ENCODE data around the gene FTO. TPM values are rescaled to one million over a fixed set of nuclear protein-coding genes. Genes with fewer than 3 reads are reported as not detected.

FTO gene
- total RNA-seq, 1 experiment from 2014 or later: 57.4 TPM

- Mint-ChIP-seq H3K36me3 (no peaks in the 10 kb centered on the region), H3K27me3 (ENCODE audit: low read depth) (no peaks in the 10 kb centered on the region), H3K27ac (no peak overlapping the region), H3K4me3 (no peak overlapping the region), H3K4me1 (peaks cover 10% of the 10 kb centered on the region), H3K9me3 (no peaks in the 10 kb centered on the region)
- DNase-seq (ENCODE audit: low spot score) (no peak), ATAC-seq (no peak)
- ChIA-PET CTCF (no interaction called here), POLR2A (interaction anchor here (0.6 kb wide), 1 partner anchor 35 kb away, joined by 6 read pairs; no protein-coding TSS in a partner anchor)
- TF ChIP-seq CDX4 (CRISPR knock-in tag; IDR thresholded peaks at IDR 0.05; ENCODE audit: borderline replicate concordance): no peak
- no peak for TF ChIP-seq GTF2I (CRISPR knock-in tag; conservative IDR thresholded peaks at IDR 0.05)
- TF ChIP-seq JAZF1 (CRISPR knock-in tag; IDR thresholded peaks at IDR 0.05): no peak
These were observed 39.1 kb upstream of the FTO start for GRCh38 chr16:53664724-53665345.

DNA sequence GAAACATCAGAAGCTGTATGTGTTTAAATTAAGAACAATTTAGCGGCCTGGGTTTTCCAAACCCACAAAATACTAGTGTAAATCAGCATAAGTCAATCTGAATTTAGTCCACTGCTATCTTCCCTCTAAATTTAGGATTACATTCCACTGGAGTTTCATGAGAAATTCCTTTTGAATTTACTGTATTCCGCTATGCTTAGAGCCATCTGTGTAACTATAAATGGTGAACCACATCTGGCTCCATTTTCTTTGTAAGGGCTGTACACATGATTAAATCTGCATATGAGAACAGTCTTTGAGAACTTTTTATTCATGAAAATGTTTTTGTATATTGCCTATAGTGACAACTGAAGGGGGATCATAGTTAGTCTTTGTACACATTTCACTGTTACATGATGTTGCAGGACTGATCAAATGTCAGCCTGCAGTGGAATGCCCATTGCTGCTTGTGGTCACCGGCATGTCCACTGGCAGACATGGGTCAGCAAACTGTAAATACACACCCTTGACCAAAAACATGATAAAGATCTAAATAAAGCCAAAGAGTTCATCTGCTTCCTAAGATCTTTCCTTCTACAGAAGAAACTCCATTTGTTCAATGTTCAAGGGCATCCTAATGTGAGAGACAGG lies 37.1 kb upstream of the FTO start:
- DNase-seq (ENCODE audit: low spot score) (no peak), ATAC-seq (no peak)
- Mint-ChIP-seq H3K36me3 (no peaks in the 10 kb centered on the region), H3K27me3 (ENCODE audit: low read depth) (no peaks in the 10 kb centered on the region), H3K27ac (no peak overlapping the region), H3K9me3 (no peaks in the 10 kb centered on the region), H3K4me3 (no peak overlapping the region), H3K4me1 (peaks cover 7% of the 10 kb centered on the region)
- POLR2A ChIA-PET: no interaction called here
- no peak for TF ChIP-seq GRHL2 (CRISPR knock-in tag; IDR thresholded peaks at IDR 0.05; ENCODE audit: insufficient replicate concordance, severe bottlenecking)
- TF ChIP-seq, protein P1, sequence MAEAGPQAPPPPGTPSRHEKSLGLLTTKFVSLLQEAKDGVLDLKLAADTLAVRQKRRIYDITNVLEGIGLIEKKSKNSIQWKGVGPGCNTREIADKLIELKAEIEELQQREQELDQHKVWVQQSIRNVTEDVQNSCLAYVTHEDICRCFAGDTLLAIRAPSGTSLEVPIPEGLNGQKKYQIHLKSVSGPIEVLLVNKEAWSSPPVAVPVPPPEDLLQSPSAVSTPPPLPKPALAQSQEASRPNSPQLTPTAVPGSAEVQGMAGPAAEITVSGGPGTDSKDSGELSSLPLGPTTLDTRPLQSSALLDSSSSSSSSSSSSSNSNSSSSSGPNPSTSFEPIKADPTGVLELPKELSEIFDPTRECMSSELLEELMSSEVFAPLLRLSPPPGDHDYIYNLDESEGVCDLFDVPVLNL (CRISPR knock-in tag; IDR thresholded peaks at IDR 0.05; ENCODE audit: borderline replicate concordance, low read depth): no peak
- TF ChIP-seq, protein P2, sequence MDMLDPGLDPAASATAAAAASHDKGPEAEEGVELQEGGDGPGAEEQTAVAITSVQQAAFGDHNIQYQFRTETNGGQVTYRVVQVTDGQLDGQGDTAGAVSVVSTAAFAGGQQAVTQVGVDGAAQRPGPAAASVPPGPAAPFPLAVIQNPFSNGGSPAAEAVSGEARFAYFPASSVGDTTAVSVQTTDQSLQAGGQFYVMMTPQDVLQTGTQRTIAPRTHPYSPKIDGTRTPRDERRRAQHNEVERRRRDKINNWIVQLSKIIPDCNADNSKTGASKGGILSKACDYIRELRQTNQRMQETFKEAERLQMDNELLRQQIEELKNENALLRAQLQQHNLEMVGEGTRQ (CRISPR knock-in tag; IDR thresholded peaks at IDR 0.05): no peak
- no peak for TF ChIP-seq TCF7 (CRISPR knock-in tag; IDR thresholded peaks at IDR 0.05; ENCODE audit: low read depth)
- no peak for TF ChIP-seq MYBL2 (CRISPR knock-in tag; IDR thresholded peaks at IDR 0.05)
- no peak for TF ChIP-seq TEAD1 (CRISPR knock-in tag; IDR thresholded peaks at IDR 0.05)
- TF ChIP-seq NFATC4 (CRISPR knock-in tag; IDR thresholded peaks at IDR 0.05): no peak
- no peak for TF ChIP-seq ZNF671 (CRISPR knock-in tag; IDR thresholded peaks at IDR 0.05)
- TF ChIP-seq HMGXB4 (CRISPR knock-in tag; IDR thresholded peaks at IDR 0.05): no peak
- TF ChIP-seq GTF2I (CRISPR knock-in tag; conservative IDR thresholded peaks at IDR 0.05): no peak
- no peak for TF ChIP-seq NR1H2 (CRISPR knock-in tag; IDR thresholded peaks at IDR 0.05)
- no peak for TF ChIP-seq GABPB1 (CRISPR knock-in tag; IDR thresholded peaks at IDR 0.05)
- TF ChIP-seq, protein P3, sequence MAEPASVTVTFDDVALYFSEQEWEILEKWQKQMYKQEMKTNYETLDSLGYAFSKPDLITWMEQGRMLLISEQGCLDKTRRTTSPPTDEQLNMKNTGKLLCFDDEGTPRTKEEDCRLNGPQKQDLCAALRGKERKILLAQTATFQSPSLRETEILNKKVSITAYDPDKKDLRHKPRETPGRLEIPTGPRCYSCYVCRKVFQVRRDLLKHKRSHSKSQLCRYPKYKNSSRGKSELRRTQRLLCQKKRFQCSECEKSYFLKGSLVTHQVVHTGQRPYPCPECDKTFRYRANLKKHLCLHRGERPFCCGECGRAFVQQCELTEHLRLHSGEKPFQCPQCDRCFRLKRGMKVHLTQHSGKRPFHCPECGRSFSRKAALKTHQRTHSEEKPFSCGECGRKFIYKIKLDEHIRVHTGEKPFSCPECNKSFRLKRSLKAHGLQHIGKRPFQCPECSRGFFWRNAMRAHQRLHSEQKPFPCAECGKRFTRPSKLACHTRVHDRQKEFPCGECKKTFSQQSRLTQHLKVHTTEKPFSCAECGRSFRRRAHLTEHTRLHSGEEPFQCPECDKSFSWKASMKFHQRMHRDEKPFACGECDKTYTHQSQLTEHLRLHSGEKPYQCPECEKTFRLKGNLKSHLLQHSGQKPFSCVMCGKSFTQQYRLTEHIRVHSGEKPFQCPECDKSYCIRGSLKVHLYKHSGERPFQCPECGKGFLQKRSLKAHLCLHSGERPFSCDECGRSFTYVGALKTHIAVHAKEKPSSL (CRISPR knock-in tag; conservative IDR thresholded peaks at IDR 0.05): no peak
- no peak for TF ChIP-seq CBFB (CRISPR knock-in tag; IDR thresholded peaks at IDR 0.05; ENCODE audit: low read depth)
- TF ChIP-seq RORB (CRISPR knock-in tag; IDR thresholded peaks at IDR 0.05): no peak
- TF ChIP-seq CREM (CRISPR knock-in tag; IDR thresholded peaks at IDR 0.05): no peak
- no peak for TF ChIP-seq FOXJ3 (CRISPR knock-in tag; IDR thresholded peaks at IDR 0.05; ENCODE audit: borderline replicate concordance)
- no peak for TF ChIP-seq NFE2L1 (CRISPR knock-in tag; IDR thresholded peaks at IDR 0.05)
- TF ChIP-seq STAT6 (CRISPR knock-in tag; conservative IDR thresholded peaks at IDR 0.05; ENCODE audit: low read depth): no peak
- CTCF ChIA-PET: no interaction called here
